HepG2 (cell line): ENCODE measurements around the gene ARHGEF10L. TPM values are rescaled to one million over a fixed set of nuclear protein-coding genes. Genes with fewer than 3 reads are reported as not detected.

Experiments
- BCL6 ChIP-seq: IDR thresholded peaks from 2 replicates; pipeline ENCODE4 v1.6.1; 2016; ENCODE audit warnings: missing genetic modification reagents, missing compliant biosample characterization
- FOSL2 ChIP-seq: sonication (generic); formaldehyde crosslinking; IDR thresholded peaks from 2 replicates; pipeline ENCODE4 v1.4.0; 2020; ENCODE audit warnings: missing genetic modification reagents
- HMG20B ChIP-seq: conservative IDR thresholded peaks from 2 replicates; pipeline ENCODE4 v1.6.1; 2016; ENCODE audit warnings: missing genetic modification reagents, missing compliant biosample characterization
- HOXA5 ChIP-seq: sonication (generic); formaldehyde crosslinking; IDR thresholded peaks from 2 replicates; pipeline ENCODE4 v1.4.0; 2020; ENCODE audit warnings: missing genetic modification reagents
- HOXA7 ChIP-seq: sonication (generic); formaldehyde crosslinking; IDR thresholded peaks from 2 replicates; pipeline ENCODE4 v1.8.1; 2022; ENCODE audit warnings: mild to moderate bottlenecking, missing genetic modification reagents, moderate library complexity
- IRF2 ChIP-seq: IDR thresholded peaks from 2 replicates; pipeline ENCODE4 v1.6.1; 2018; ENCODE audit warnings: missing genetic modification reagents, missing compliant biosample characterization
- KMT2B ChIP-seq: IDR thresholded peaks from 2 replicates; pipeline ENCODE4 v1.6.1; 2016; ENCODE audit warnings: missing genetic modification reagents, missing compliant biosample characterization
- NRL ChIP-seq: sonication (generic); formaldehyde crosslinking; IDR thresholded peaks from 2 replicates; pipeline ENCODE4 v1.5.0; 2020; ENCODE audit warnings: missing genetic modification reagents, mild to moderate bottlenecking, moderate library complexity, borderline replicate concordance
- RBM22 ChIP-seq: fragments of 200-400 bp; formaldehyde crosslinking; optimal IDR thresholded peaks from 2 replicates; pipeline ENCODE3; 2017; ENCODE audit warnings: mild to moderate bottlenecking, low read length, moderate library complexity
- ZNF552 ChIP-seq: sonication (generic); formaldehyde crosslinking; IDR thresholded peaks from 2 replicates; pipeline ENCODE4 v1.9.0; 2022; ENCODE audit warnings: missing genetic modification reagents, mild to moderate bottlenecking, borderline replicate concordance
- ZNF761 ChIP-seq: sonication (generic); formaldehyde crosslinking; conservative IDR thresholded peaks from 2 replicates; pipeline ENCODE4 v1.4.0; 2020; ENCODE audit warnings: mild to moderate bottlenecking, missing genetic modification reagents
- ZSCAN31 ChIP-seq: sonication (generic); formaldehyde crosslinking; IDR thresholded peaks from 2 replicates; pipeline ENCODE4 v1.5.0; 2020; ENCODE audit warnings: low read depth, mild to moderate bottlenecking, missing genetic modification reagents
- polyA plus RNA-seq, 8 experiments: library from polyadenylated mRNA; depleted of rRNA in 3 of 8; stranded (reverse) in 7 of 8; unstranded in 1 of 8; fragments of >200 nt; fragmentation: Illumina TruSeq in 4 of 8; extraction: Trizol in 4 of 8; gene quantifications; 2 replicates each; pipeline versions ENCODE4 v1.2.1 to v1.2.3, GENCODE V29; 2011 to 2016; ENCODE audit warnings: low read depth in 4 of 8, missing spikeins in 1 of 8, mixed read lengths in 1 of 8; ENCODE audit not compliant: insufficient read depth in 1 of 8
- total RNA-seq, 5 experiments: library from RNA; depleted of rRNA; stranded (reverse); fragments of >200 nt; fragmentation: Illumina TruSeq; extraction: Trizol; gene quantifications; 2 replicates each; pipeline ENCODE4 v1.2.3, GENCODE V29; 2016; ENCODE audit warnings: low read depth in 1 of 5
- TF ChIP-seq, protein P1 (sequence below): IDR thresholded peaks from 2 replicates; pipeline ENCODE4 v1.4.0; 2020; ENCODE audit warnings: mild to moderate bottlenecking, missing genetic modification reagents
- TF ChIP-seq, protein P2 (sequence below): sonication (generic); formaldehyde crosslinking; IDR thresholded peaks from 2 replicates; pipeline ENCODE4 v1.4.0; 2020; ENCODE audit warnings: missing genetic modification reagents
- TF ChIP-seq, protein P3 (sequence below): conservative IDR thresholded peaks from 2 replicates; pipeline ENCODE4 v1.6.1; 2018; ENCODE audit warnings: missing genetic modification reagents
- TF ChIP-seq, protein P4 (sequence below): sonication (generic); formaldehyde crosslinking; IDR thresholded peaks from 2 replicates; pipeline ENCODE4 v1.4.0; 2020; ENCODE audit warnings: missing genetic modification reagents, borderline replicate concordance

ARHGEF10L gene
- total and polyA plus RNA-seq, 2 of the 13 experiments (the other 11 are each of a cell fraction or from before 2014, with no cell fraction given) = 46.5 to 78.3 TPM

DNA sequence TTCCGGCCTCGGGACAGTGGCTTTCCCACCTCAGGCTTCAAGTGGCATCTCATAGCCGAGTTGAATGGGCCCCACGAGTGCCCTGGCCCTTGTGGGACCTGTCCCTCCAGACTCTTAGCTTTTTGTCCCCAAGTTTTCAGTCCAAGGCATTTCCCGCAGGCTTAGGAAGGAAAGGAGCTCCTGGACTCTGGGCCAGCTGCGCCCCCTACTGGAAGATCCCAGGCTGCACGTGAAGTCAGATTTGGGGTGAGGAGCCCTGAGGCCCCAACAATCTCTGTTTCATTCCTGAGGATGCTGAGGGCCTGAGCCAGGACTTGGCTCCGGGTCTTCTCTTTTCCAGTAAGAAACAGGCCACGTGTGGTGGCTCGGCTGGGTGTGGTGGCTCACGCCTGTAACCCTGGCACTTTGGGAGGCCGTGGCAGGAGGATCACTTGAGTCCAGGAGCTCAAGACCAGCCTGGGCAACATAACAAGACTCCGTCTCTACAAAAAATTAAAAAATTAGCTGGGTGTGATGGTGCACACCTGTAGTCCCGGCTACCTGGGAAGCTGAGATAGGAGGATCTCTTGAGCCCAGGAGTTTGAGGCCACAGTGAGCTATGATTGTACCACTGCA lies 67.4 kb downstream of the ARHGEF10L start (continued):
- TF ChIP-seq, protein P1, sequence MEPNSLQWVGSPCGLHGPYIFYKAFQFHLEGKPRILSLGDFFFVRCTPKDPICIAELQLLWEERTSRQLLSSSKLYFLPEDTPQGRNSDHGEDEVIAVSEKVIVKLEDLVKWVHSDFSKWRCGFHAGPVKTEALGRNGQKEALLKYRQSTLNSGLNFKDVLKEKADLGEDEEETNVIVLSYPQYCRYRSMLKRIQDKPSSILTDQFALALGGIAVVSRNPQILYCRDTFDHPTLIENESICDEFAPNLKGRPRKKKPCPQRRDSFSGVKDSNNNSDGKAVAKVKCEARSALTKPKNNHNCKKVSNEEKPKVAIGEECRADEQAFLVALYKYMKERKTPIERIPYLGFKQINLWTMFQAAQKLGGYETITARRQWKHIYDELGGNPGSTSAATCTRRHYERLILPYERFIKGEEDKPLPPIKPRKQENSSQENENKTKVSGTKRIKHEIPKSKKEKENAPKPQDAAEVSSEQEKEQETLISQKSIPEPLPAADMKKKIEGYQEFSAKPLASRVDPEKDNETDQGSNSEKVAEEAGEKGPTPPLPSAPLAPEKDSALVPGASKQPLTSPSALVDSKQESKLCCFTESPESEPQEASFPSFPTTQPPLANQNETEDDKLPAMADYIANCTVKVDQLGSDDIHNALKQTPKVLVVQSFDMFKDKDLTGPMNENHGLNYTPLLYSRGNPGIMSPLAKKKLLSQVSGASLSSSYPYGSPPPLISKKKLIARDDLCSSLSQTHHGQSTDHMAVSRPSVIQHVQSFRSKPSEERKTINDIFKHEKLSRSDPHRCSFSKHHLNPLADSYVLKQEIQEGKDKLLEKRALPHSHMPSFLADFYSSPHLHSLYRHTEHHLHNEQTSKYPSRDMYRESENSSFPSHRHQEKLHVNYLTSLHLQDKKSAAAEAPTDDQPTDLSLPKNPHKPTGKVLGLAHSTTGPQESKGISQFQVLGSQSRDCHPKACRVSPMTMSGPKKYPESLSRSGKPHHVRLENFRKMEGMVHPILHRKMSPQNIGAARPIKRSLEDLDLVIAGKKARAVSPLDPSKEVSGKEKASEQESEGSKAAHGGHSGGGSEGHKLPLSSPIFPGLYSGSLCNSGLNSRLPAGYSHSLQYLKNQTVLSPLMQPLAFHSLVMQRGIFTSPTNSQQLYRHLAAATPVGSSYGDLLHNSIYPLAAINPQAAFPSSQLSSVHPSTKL (CRISPR knock-in tag) = 0 out of 2 replicates have a peak, but pooled peaks have one; percentile 9
- TF ChIP-seq BCL6 (CRISPR knock-in tag) (0 out of 2 replicates have a peak, but pooled peaks have one; percentile 20), ZSCAN31 (0 out of 2 replicates have a peak, but pooled peaks have one; percentile 36), HOXA5 (CRISPR knock-in tag) (0 out of 2 replicates have a peak, but pooled peaks have one; percentile 49), KMT2B (no peak), ZNF761 (CRISPR knock-in tag) (no peak), FOSL2 (no peak), HMG20B (CRISPR knock-in tag) (no peak), NRL (CRISPR knock-in tag) (peak; percentile 28; the same call in 1 of the 2 replicates), RBM22 (peak; percentile 51), HOXA7 (CRISPR knock-in tag) (no peak), ZNF552 (no peak), IRF2 (CRISPR knock-in tag) (0 out of 2 replicates have a peak, but pooled peaks have one; percentile 32)
- TF ChIP-seq, protein P2, sequence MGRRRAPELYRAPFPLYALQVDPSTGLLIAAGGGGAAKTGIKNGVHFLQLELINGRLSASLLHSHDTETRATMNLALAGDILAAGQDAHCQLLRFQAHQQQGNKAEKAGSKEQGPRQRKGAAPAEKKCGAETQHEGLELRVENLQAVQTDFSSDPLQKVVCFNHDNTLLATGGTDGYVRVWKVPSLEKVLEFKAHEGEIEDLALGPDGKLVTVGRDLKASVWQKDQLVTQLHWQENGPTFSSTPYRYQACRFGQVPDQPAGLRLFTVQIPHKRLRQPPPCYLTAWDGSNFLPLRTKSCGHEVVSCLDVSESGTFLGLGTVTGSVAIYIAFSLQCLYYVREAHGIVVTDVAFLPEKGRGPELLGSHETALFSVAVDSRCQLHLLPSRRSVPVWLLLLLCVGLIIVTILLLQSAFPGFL (CRISPR knock-in tag) = no peak
- TF ChIP-seq, protein P3, sequence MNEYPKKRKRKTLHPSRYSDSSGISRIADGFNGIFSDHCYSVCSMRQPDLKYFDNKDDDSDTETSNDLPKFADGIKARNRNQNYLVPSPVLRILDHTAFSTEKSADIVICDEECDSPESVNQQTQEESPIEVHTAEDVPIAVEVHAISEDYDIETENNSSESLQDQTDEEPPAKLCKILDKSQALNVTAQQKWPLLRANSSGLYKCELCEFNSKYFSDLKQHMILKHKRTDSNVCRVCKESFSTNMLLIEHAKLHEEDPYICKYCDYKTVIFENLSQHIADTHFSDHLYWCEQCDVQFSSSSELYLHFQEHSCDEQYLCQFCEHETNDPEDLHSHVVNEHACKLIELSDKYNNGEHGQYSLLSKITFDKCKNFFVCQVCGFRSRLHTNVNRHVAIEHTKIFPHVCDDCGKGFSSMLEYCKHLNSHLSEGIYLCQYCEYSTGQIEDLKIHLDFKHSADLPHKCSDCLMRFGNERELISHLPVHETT (CRISPR knock-in tag) = no peak
- TF ChIP-seq, protein P4, sequence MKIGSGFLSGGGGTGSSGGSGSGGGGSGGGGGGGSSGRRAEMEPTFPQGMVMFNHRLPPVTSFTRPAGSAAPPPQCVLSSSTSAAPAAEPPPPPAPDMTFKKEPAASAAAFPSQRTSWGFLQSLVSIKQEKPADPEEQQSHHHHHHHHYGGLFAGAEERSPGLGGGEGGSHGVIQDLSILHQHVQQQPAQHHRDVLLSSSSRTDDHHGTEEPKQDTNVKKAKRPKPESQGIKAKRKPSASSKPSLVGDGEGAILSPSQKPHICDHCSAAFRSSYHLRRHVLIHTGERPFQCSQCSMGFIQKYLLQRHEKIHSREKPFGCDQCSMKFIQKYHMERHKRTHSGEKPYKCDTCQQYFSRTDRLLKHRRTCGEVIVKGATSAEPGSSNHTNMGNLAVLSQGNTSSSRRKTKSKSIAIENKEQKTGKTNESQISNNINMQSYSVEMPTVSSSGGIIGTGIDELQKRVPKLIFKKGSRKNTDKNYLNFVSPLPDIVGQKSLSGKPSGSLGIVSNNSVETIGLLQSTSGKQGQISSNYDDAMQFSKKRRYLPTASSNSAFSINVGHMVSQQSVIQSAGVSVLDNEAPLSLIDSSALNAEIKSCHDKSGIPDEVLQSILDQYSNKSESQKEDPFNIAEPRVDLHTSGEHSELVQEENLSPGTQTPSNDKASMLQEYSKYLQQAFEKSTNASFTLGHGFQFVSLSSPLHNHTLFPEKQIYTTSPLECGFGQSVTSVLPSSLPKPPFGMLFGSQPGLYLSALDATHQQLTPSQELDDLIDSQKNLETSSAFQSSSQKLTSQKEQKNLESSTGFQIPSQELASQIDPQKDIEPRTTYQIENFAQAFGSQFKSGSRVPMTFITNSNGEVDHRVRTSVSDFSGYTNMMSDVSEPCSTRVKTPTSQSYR (CRISPR knock-in tag) = 0 out of 2 replicates have a peak, but pooled peaks have one; percentile 10
